HG03103 (cell line): ENCODE results near the gene MAST4.

Source experiments
- ATAC-seq: cut with Tn5 transposase; IDR thresholded peaks from one replicate; pipeline ENCODE4 v1.9.1; 2021; ENCODE audit warnings: low read depth; ENCODE audit not compliant: unreplicated experiment

Gene MAST4

GRCh38 chr5:66644111-66644510 lies 47.9 kb downstream of the MAST4 start:
- ATAC-seq = no peak

GRCh38 chr5:66645039-66645438 lies 48.8 kb downstream of the MAST4 start:
- no peak for ATAC-seq

GRCh38 chr5:66646570-66646969 lies 50.4 kb downstream of the MAST4 start:
- ATAC-seq = no peak

- ATAC-seq = no peak
These were observed 51.1 kb downstream of the MAST4 start for GRCh38 chr5:66647146-66647856.

- no peak for ATAC-seq
These were observed 56.6 kb downstream of the MAST4 start for GRCh38 chr5:66652818-66653217.

- ATAC-seq = no peak
These were observed 57.1 kb downstream of the MAST4 start for GRCh38 chr5:66653325-66653724.

GRCh38 chr5:66655395-66656324 lies 59.5 kb downstream of the MAST4 start:
- ATAC-seq = no peak

GRCh38 chr5:66658516-66658915 lies 62.3 kb downstream of the MAST4 start:
- ATAC-seq = no peak

- no peak for ATAC-seq
These were observed 63.6 kb downstream of the MAST4 start for GRCh38 chr5:66659780-66660179.

GRCh38 chr5:66660396-66660795 lies 64.2 kb downstream of the MAST4 start:
- ATAC-seq = no peak

GRCh38 chr5:66661149-66661548 lies 65.0 kb downstream of the MAST4 start:
- ATAC-seq = no peak

- no peak for ATAC-seq
These were observed 70.6 kb downstream of the MAST4 start for GRCh38 chr5:66666778-66667177.

GRCh38 chr5:66669086-66669861 lies 73.1 kb downstream of the MAST4 start:
- ATAC-seq = no peak

GRCh38 chr5:66669862-66670195 lies 73.6 kb downstream of the MAST4 start:
- no peak for ATAC-seq

GRCh38 chr5:66671305-66671704 lies 75.1 kb downstream of the MAST4 start:
- no peak for ATAC-seq

- ATAC-seq = no peak
These were observed 78.6 kb downstream of the MAST4 start for GRCh38 chr5:66674802-66675201.

GRCh38 chr5:66675406-66675805 lies 79.2 kb downstream of the MAST4 start:
- no peak for ATAC-seq

GRCh38 chr5:66680221-66680620 lies 84.0 kb downstream of the MAST4 start:
- no peak for ATAC-seq

- ATAC-seq = no peak
These were observed 84.6 kb downstream of the MAST4 start for GRCh38 chr5:66680804-66681203.

- ATAC-seq = no peak
These were observed 88.5 kb downstream of the MAST4 start for GRCh38 chr5:66684663-66685062.

GRCh38 chr5:66689522-66690220 lies 93.5 kb downstream of the MAST4 start:
- ATAC-seq = no peak
